Bronchial smooth muscle cell (primary cell): Measurements from ENCODE around the gene CXCR5. TPM values are rescaled to one million over a fixed set of nuclear protein-coding genes. Genes with fewer than 3 reads are reported as not detected.

ENCODE experiments used
- total RNA-seq: library from RNA; depleted of rRNA; stranded (reverse); fragments of >200 nt; gene quantifications from 2 replicates; pipeline ENCODE4 v1.2.1, GENCODE V29; 2014

Gene CXCR5
- not detected in 2 replicates for total RNA-seq

GRCh38 chr11:118883368-118884071, at the start of gene CXCR5:
CXCR5 (plus strand) TSS chr11:118883892; CDS start chr11:118883942, 50 bp downstream.

Other genes with a start within 250 kb of the CXCR5 start
- under 0.01 TPM in 1 of 2 replicates, not detected in the other for gene TREH, start 204.2 kb upstream of the CXCR5 start, total RNA-seq
- 112 and 125 TPM in 2 replicates for gene DDX6, start 92.7 kb upstream of the CXCR5 start, total RNA-seq
- 12.2 and 18.1 TPM in 2 replicates for gene BCL9L, start 42.0 kb downstream of the CXCR5 start, total RNA-seq
- not detected in 2 replicates for gene UPK2, start 72.4 kb downstream of the CXCR5 start, total RNA-seq
- not detected in 2 replicates for gene FOXR1, start 87.9 kb downstream of the CXCR5 start, total RNA-seq
- gene CENATAC, start 114.2 kb downstream of the CXCR5 start, total RNA-seq, result 18.2 and 21.3 TPM in 2 replicates
- gene RPS25, start 134.5 kb downstream of the CXCR5 start, total RNA-seq, result 484 and 692 TPM in 2 replicates
- gene TRAPPC4, start 134.9 kb downstream of the CXCR5 start, total RNA-seq, result 85.0 and 98.2 TPM in 2 replicates
- gene SLC37A4, start 147.0 kb downstream of the CXCR5 start, total RNA-seq, result 5.1 and 6.8 TPM in 2 replicates
- 48.1 and 52.4 TPM in 2 replicates for gene HYOU1, start 173.3 kb downstream of the CXCR5 start, total RNA-seq
- 36.7 and 45.2 TPM in 2 replicates for gene VPS11, start 183.9 kb downstream of the CXCR5 start, total RNA-seq
- gene HMBS, start 201.0 kb downstream of the CXCR5 start, total RNA-seq, result 3.2 and 5.4 TPM in 2 replicates
- gene DPAGT1, start 218.0 kb downstream of the CXCR5 start, total RNA-seq, result 7.6 and 8.9 TPM in 2 replicates
- 1.7 and 1.9 TPM in 2 replicates for gene C2CD2L, start 223.5 kb downstream of the CXCR5 start, total RNA-seq
- gene HINFP, start 237.7 kb downstream of the CXCR5 start, total RNA-seq, result 13.7 and 14.6 TPM in 2 replicates